Gastroesophageal sphincter (tissue), 4 donors: ENCODE measurements around the gene ERCC6L2. TPM values are rescaled to one million over a fixed set of nuclear protein-coding genes. Genes with fewer than 3 reads are reported as not detected.

Experiments used
- ATAC-seq: fragments of 150-250 bp; one replicate; pipeline ENCODE4 v1.9.1; 2016; ENCODE audit warnings: mild to moderate bottlenecking, moderate library complexity
- H3K27ac ChIP-seq, 4 donors: fragments of 200-600 bp; sonication (generic) in 3 of 4; 1 replicate in 3 of 4; 2 replicates in 1 of 4; pipeline ENCODE4 v1.5.1; 2016 to 2019
- H3K27me3 ChIP-seq: fragments of 200-600 bp; sonication (generic); one replicate; pipeline ENCODE4 v1.5.1; 2019
- H3K36me3 ChIP-seq, 2 donors: fragments of 200-600 bp; sonication (generic); one replicate each; pipeline ENCODE4 v1.5.1; 2019; ENCODE audit warnings: control low read depth in 1 of 2
- H3K4me1 ChIP-seq, 3 donors: fragments of 200-600 bp; sonication (generic); 1 replicate in 2 of 3; 2 replicates in 1 of 3; pipeline ENCODE4 v1.5.1; 2016 to 2019; ENCODE audit warnings: control low read depth in 2 of 3
- H3K4me3 ChIP-seq, 2 donors: fragments of 200-600 bp; sonication (generic); one replicate each; pipeline ENCODE4 v1.5.1; 2019; ENCODE audit warnings: mild to moderate bottlenecking in 1 of 2, moderate library complexity in 1 of 2
- H3K9me3 ChIP-seq, 3 donors: fragments of 200-600 bp; sonication (generic); one replicate each; pipeline ENCODE4 v1.5.1; 2017 to 2019; ENCODE audit warnings: control low read depth in 2 of 3
- CTCF ChIP-seq, 4 experiments: fragments of 200-600 bp in 2 of 4; fragments of 450-650 bp in 2 of 4; sonication (generic) in 1 of 4; IDR thresholded peaks; one replicate each; pipeline ENCODE4 v1.5.1; 2017 to 2019; ENCODE audit warnings: antibody characterized with exemption in 4 of 4, mild to moderate bottlenecking in 2 of 4, moderate library complexity in 2 of 4
- EP300 ChIP-seq: sonication (generic); formaldehyde crosslinking; IDR thresholded peaks from one replicate; pipeline ENCODE4 v1.6.1; 2017; ENCODE audit warnings: antibody characterized with exemption, mild to moderate bottlenecking
- POLR2A ChIP-seq, 2 donors: fragments of 450-650 bp; IDR thresholded peaks; one replicate each; pipeline ENCODE4 v1.6.1; 2017; ENCODE audit warnings: antibody characterized with exemption in 2 of 2, mild to moderate bottlenecking in 2 of 2, moderate library complexity in 1 of 2
- POLR2AphosphoS5 ChIP-seq: sonication (generic); formaldehyde crosslinking; IDR thresholded peaks from one replicate; pipeline ENCODE4 v1.6.1; 2017; ENCODE audit warnings: antibody characterized with exemption
- WGBS, 2 donors: methylation state at CpG; one replicate each; pipeline ENCODE4 v1.1.5; 2018; ENCODE audit warnings: low coverage in 1 of 2; 5-methylcytosine and 5-hydroxymethylcytosine counted together
- total RNA-seq, 4 donors: library from RNA; depleted of rRNA; stranded (reverse); fragments of >200 nt; gene quantifications; one replicate each; pipeline ENCODE4 v1.1.0, GENCODE V29; 2016

ERCC6L2 gene
- total RNA-seq, 4 donors from 2014 or later: 70.0 to 137 (median 113) TPM

GRCh38 chr9:95833546-95834178, 41.8 kb upstream of the ERCC6L2 start:
- Histone ChIP-seq H3K4me1 (peaks cover 0 to 23% (median 0%) of the 10 kb centered on the region in 3 donors), H3K27me3 (no peaks in the 10 kb centered on the region), H3K9me3 (no peaks in the 10 kb centered on the region), H3K36me3 (no peaks in the 10 kb centered on the region), H3K27ac (peak overlapping the region in 1 of 4 donors; percentile 57), H3K4me3 (no peak overlapping the region)
- WGBS, 2 donors: 37 to 46% methylated on average over 6 of the region's 6 CpGs
- ATAC-seq: no peak
- TF ChIP-seq POLR2A (IDR thresholded peaks at IDR 0.05) (no peak), POLR2AphosphoS5 (peak; percentile 11), EP300 (no peak)

- no peak for ATAC-seq
- no peak for TF ChIP-seq CTCF (IDR thresholded peaks at IDR 0.05)
- no peak for TF ChIP-seq POLR2A (IDR thresholded peaks at IDR 0.05)
- no peak for TF ChIP-seq EP300
- no peak for TF ChIP-seq POLR2AphosphoS5
- Histone ChIP-seq H3K9me3 (no peaks in the 10 kb centered on the region), H3K36me3 (no peaks in the 10 kb centered on the region), H3K4me3 (no peak overlapping the region), H3K27me3 (no peaks in the 10 kb centered on the region), H3K4me1 (peaks cover 0 to 27% (median 0%) of the 10 kb centered on the region in 3 donors), H3K27ac (peak overlapping the region in 1 of 4 donors; percentile 57)
- WGBS, 2 donors: 100% methylated on average over 1 of the region's 3 CpGs
Measured at GRCh38 chr9:95834281-95834907, 41.1 kb upstream of the ERCC6L2 start.

- no peak overlapping the region for H3K4me3 ChIP-seq
- H3K36me3 ChIP-seq: no peaks in the 10 kb centered on the region
- H3K27me3 ChIP-seq: no peaks in the 10 kb centered on the region
- H3K4me1 ChIP-seq: peaks cover 0 to 36% (median 0%) of the 10 kb centered on the region in 3 donors
- ATAC-seq: no peak
- H3K9me3 ChIP-seq: no peaks in the 10 kb centered on the region
- WGBS, 2 donors: 59 to 72% methylated on average over 2 of the region's 2 CpGs
- TF ChIP-seq POLR2AphosphoS5: no peak
- no peak for TF ChIP-seq CTCF (IDR thresholded peaks at IDR 0.05)
- TF ChIP-seq POLR2A (IDR thresholded peaks at IDR 0.05): no peak
- no peak for TF ChIP-seq EP300
- H3K27ac ChIP-seq: no peak overlapping the region
Measured at GRCh38 chr9:95835393-95835792, 40.1 kb upstream of the ERCC6L2 start.

GRCh38 chr9:95836072-95836471, 39.4 kb upstream of the ERCC6L2 start:
- Histone ChIP-seq H3K9me3 (no peaks in the 10 kb centered on the region), H3K27ac (no peak overlapping the region), H3K4me1 (peaks cover 0 to 41% (median 0%) of the 10 kb centered on the region in 3 donors), H3K36me3 (no peaks in the 10 kb centered on the region), H3K27me3 (no peaks in the 10 kb centered on the region), H3K4me3 (no peak overlapping the region)
- no peak for ATAC-seq
- no peak for TF ChIP-seq POLR2AphosphoS5
- no peak for TF ChIP-seq CTCF (IDR thresholded peaks at IDR 0.05)
- TF ChIP-seq EP300: no peak
- 33 to 88% methylated on average over 1 of the region's 1 CpG for WGBS, 2 donors

GRCh38 chr9:95839012-95839411, 36.5 kb upstream of the ERCC6L2 start:
- TF ChIP-seq EP300 (no peak), POLR2A (IDR thresholded peaks at IDR 0.05) (no peak), CTCF (IDR thresholded peaks at IDR 0.05) (no peak), POLR2AphosphoS5 (no peak)
- no peak overlapping the region for H3K4me3 ChIP-seq
- no peaks in the 10 kb centered on the region for H3K36me3 ChIP-seq
- H3K4me1 ChIP-seq: peaks cover 0 to 19% (median 0%) of the 10 kb centered on the region in 3 donors
- no peak for ATAC-seq
- no peaks in the 10 kb centered on the region for H3K27me3 ChIP-seq
- H3K9me3 ChIP-seq: no peaks in the 10 kb centered on the region
- no peak overlapping the region for H3K27ac ChIP-seq
- 93 to 100% methylated on average over 2 to 3 of the region's 3 CpGs for WGBS, 2 donors
